ENCODE results near the gene CPXM2.

- TF ChIP-seq BHLHE40 (IDR thresholded peaks at IDR 0.05; ENCODE audit: borderline replicate concordance) (no peak), FOXM1 (IDR thresholded peaks at IDR 0.05; ENCODE audit: borderline replicate concordance) (no peak), L3MBTL2 (conservative IDR thresholded peaks at IDR 0.05) (no peak), SP1 (IDR thresholded peaks at IDR 0.05) (no peak), HDGF (IDR thresholded peaks at IDR 0.05; ENCODE audit: borderline replicate concordance) (no peak), ELF4 (IDR thresholded peaks at IDR 0.05) (no peak), FOXK2 (IDR thresholded peaks at IDR 0.05) (no peak), SUZ12 (IDR thresholded peaks at IDR 0.05) (no peak), FOXA1 (IDR thresholded peaks at IDR 0.05) (no peak), NFRKB (IDR thresholded peaks at IDR 0.05) (no peak)
Measured at GRCh38 chr10:123916775-123917174, 25.2 kb upstream of the CPXM2 start.
